HS-5 (cell line): ENCODE results near the gene SEC22A.

Experiments
- DNase-seq: peaks from one replicate; pipeline ENCODE4 v3.0.0-alpha.2; 2012; ENCODE audit warnings: low read depth

The SEC22A gene

GRCh38 chr3:123263941-123264340, 62.2 kb downstream of the SEC22A start:
- no peak for DNase-seq

DNA sequence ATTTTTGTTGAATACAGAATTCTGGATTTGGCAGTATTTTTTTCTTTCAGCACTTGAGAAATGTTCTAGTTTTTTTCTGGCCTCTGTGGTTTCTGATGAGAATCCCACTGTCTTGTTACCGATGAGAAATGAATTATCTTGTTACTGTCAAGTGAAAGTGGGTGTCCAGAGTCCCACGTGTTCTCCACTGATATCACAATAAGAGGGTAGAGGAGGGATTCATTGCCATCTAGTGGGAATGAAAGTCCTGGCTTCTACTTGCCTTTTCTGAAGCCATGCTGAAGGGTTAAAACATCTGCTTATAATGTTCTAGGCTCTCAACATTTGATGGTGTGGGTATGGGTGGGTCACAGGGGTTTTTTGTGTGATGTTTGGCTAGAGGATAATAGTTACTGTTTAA, 66.1 kb downstream of the SEC22A start:
- DNase-seq: no peak

DNA sequence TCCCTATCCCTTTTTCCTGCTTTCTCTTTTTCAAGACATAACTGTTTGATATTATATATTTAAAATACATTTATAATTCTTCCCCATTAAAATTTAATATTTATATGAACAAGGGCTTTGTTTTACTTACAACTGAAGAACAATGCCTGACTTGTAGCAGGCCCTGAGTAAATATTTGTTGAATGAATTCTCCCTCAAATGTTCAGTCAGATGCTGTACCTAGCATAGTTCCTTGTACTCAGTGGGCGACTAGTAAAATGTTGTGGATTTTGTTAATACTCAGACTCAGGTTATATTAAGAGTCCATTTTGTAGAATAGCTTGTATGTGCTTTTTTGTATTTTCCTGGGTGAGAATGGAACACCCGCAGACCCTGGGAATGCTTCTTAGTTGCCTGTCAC, 69.1 kb downstream of the SEC22A start:
- no peak for DNase-seq

DNA sequence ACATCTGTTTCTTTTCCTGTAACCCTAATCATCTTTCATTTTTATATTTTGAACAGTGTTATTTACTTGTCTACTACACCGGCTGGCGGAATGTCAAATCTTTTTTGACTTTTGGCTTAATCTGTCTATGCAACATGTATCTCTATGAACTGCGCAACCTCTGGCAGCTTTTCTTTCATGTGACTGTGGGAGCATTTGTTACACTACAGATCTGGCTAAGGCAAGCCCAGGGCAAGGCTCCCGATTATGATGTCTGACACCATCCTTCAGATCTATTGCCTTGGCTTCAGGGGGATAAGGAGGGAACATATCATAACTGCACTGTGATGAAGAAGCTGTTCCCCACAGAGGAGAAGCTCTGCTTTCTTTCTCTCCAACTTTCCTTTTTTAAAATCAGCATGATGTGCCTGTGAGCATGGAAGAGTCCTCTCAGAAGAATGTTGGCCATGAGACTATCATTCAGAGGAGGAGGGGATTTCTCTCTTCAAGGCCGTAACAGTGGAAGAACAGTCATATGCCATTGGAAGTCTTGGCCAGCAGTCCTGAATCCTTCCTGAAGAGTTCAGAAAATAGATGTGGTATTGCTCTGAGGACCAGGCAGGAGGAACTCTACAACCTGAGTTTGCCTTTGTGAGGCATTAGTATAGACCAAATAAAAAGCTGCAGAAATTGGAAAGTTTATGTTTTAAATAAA, 69.9 kb downstream of the SEC22A start:
- DNase-seq: no peak

DNA sequence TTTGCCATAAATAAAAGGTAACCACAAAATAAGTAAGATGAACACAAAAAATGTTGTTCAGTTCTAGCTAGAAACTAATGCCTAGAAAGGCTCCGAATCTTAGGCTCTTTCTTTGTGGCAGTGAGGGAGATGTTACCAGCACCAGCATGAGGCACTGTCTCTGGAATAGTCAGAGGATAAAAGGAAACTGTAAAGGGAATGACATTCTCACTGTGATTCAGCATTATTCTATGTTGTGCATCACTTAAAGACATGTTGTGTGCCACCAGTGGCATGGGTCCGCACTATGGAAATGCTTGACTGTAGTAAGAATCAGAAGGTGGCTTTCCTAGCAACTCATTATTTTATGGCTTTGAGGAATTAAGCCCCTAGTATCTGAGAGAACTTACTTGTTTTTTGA, 70.8 kb downstream of the SEC22A start:
- DNase-seq: no peak

DNA sequence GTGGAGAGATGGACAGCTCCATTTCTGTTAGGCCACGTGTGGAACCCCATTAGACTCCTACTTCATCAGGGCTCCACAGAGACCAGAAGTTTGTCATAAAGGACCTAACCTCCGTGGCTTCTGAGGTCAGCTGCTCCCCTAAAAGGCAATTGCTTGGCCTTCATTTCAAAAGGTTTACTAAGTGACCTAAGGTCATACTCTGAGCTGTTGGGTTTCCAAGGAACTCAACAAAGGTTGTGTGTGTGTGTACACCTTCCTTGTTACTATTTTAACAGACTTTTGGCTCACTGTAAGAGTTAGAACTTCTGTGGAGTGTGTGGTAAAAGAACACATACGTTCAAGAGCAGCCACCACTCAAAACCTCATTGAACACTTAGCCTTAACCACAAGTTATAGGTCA, 73.9 kb downstream of the SEC22A start:
- DNase-seq: no peak

- no peak for DNase-seq
Measured at GRCh38 chr3:123276346-123277006, 74.7 kb downstream of the SEC22A start.

DNA sequence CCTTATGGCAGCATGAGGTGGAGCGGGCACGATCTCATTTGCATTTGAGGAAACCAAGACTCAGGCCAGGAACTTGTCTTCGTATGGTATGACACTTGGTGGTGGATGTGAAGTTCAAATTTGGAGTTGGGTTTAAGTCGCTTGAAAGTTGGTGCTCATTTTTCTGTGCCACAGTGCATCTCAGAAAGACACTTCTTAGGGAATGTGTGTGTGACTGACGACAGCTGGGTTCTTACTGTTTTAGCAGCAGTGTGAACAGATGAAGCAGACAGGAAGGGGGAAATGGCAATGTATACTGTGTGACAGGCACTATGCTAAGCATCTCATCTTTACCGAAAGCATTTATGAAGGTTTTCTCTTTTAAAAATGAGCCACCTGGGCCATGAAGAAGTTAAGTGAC, 75.4 kb downstream of the SEC22A start:
- no peak for DNase-seq

DNA sequence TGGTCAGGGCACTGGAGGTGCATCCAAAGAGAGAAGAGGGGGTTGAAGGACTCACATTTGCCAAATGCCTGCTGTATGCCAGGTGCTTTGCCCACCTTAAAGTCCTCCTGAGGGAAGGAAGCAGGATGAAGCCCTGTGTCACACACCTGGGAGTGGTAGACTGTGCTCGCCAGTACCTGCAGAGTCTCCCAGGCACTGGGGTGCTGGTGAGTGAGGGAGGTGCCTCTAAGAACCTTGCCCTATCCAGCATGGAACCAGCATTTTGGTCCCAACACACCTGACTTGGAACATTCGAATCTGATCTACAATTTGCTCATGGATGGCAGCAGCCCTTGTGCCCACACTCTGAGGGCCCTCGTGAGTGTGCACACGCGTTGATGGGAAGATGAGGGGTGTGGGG, 76.7 kb downstream of the SEC22A start:
- no peak for DNase-seq

GRCh38 chr3:123279121-123279520, 77.4 kb downstream of the SEC22A start:
- DNase-seq: no peak

DNA sequence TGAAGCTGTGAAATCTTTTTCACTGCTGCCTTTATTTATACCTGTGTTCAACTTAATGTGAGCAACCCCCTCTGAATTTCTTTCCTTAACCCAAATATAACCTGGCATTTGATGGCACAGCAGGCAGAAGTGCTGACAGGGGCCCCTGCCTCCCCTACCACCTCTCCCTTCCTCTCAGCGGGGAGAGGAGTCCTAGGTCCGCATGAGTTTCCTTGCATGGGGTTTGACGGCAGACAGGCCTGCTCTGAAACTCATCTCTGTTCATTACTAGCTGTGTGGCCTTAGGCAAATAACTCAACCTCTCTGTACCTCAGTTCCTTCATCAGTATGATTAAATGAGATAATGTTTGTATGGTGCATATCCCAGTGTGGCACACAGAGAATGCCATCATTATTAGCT, 79.7 kb downstream of the SEC22A start:
- no peak for DNase-seq

DNA sequence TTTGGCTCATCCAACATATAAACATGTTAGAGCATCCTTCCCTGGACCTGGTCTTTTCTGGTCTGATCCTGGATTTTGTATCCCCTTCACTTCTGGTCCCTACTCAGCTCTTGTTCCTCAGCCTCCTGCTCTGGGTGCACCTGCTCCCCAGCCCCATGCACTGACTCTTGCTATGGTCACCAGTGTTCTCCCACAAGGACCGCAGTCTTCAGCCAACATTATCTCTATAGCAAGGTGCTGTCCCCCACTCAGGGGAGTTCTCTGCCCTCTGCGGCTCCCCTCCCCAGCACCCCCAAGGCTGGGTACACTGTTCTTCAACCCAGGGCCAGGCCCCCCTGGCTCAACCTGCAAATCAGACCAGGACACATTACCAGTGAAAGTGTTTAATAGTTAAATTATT, 80.2 kb downstream of the SEC22A start:
- DNase-seq: no peak

DNA sequence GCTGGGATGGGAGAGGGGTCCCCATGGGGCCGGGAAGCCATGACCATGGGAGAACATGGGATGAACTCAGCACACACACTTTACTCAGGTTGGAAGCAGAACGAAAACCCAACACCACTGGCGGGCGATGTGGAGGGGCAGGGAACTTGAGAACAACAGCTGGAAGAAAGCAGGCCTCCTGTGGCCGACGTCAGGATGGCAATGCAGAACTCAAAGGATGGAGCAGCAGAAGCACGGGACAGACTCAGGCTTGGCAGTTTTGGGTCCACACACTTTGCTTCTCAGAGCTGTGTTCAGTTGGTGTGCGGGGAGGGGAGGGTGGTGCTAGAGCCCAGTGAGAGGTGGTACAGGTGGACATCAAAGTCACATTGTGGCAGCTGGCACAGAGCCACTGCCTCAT, 80.7 kb downstream of the SEC22A start:
- DNase-seq: no peak

GRCh38 chr3:123283074-123283473, 81.3 kb downstream of the SEC22A start:
- DNase-seq: no peak

DNA sequence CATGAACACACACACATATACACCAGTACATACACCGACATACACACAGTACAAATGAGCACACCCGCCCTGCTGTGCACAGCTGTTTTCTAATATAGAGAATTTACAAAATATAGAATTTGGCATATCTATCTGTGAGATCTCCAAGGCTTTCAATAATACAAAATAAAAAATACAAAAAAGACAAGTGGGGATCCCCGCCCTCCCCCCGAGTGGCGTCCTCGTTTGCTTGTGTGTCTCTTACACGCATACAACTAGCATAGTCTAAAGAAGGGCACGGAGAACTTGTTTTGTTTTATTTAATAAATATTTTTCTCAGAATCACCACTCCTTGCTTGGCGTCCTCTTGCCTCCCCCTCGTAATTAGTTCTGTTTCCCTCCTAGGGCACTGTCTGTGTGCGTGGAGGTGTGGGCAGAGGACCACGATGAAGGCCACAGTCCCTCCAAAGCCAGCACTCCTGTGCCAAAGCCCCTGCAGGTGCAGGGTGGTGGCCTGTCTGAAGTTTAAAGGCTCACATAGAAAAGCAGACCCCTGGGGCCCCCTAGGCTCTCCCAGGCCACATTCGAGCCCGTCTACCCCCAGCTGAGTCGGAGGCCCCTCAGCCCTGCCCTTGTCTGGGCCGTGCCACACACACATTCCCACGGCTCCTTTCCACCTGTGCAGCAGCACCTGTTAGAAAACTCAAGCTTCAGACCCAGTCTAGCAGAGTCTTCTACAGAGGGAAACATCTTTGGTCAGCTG, 82.1 kb downstream of the SEC22A start:
- DNase-seq: no peak

DNA sequence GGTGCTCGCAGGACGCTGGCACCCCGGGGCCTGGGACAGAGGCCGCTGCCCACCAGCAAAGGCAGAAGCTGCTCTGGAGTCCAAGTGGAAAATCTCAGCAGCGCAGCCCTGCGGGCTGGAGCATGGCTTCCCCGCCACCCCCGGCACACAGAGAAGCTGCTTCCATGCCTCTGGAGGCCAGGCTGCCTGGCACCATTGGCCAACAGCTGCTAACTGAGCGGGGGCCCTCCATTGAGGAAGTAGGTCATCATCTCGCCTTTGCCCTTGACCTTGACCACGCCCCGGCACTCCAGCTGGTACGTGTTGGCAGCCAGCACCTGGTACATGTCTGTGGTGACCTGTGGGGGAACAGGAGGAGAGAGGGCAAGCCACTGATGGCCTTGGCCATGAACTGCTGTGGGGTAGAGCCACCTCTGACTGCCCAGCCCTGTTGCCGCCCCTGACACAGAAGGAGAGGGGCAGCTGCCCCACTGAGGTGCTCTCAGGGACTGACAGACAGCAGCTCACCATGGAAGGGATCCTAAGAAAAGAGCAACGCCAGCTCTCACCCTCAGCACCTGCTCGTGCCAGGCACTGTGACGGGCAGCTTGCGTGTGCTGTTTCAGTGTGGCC, 82.8 kb downstream of the SEC22A start:
- DNase-seq: no peak

GRCh38 chr3:123285066-123285465, 83.3 kb downstream of the SEC22A start:
- no peak for DNase-seq

DNA sequence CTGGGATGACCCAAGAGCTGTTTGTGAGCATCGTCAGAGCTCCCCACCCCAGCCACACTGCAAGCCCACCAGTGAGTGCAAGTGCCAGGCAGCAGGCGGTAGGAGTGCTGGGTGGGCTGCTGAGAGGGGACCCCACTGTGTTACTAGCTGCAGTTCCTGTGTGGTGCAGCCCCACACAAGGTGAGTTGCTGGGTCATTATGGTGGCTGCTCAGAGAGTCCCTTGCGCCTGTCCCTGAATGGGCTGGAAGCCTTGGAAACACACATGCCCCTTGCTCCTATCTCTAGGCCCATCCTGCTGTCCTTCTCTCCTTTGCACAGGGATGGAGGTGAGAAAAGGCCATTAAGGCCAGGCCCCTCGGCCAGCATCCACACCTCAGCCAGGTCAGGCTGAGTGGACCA, 83.7 kb downstream of the SEC22A start:
- no peak for DNase-seq

GRCh38 chr3:123285931-123286307, 84.2 kb downstream of the SEC22A start:
- DNase-seq: no peak

DNA sequence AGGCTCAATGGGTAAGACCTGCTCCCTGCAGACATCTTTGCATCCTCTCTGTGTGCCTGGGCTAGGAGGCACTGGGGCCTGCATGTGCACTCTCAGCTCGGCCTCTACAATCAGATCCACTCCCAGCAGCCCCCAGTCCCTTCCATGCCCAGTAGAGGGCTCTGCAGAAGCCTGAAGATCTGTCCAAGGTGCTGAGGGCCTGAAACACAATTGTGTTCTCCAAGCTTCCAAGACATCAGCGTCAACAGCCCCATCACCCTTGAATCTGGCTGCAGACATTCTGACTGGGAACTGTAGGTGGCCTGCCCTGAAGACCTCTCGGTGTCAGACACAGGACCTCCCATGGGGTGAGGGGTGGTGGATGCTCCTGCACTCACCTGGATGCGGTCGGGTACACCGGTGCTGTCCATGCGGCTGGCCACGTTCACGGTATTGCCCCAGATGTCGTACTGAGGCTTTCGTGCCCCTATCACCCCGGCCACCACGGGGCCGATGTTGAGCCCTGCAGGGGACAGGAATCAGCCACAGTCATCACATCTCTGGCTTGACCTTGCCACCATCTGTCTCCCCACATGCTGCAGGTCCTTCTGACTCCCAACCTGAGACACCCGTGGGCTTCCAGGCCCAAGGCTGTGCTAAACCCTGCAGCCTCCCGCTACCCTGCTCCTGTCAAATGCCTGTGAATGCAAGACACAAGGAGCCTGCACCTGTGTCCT, 84.7 kb downstream of the SEC22A start:
- DNase-seq: no peak

DNA sequence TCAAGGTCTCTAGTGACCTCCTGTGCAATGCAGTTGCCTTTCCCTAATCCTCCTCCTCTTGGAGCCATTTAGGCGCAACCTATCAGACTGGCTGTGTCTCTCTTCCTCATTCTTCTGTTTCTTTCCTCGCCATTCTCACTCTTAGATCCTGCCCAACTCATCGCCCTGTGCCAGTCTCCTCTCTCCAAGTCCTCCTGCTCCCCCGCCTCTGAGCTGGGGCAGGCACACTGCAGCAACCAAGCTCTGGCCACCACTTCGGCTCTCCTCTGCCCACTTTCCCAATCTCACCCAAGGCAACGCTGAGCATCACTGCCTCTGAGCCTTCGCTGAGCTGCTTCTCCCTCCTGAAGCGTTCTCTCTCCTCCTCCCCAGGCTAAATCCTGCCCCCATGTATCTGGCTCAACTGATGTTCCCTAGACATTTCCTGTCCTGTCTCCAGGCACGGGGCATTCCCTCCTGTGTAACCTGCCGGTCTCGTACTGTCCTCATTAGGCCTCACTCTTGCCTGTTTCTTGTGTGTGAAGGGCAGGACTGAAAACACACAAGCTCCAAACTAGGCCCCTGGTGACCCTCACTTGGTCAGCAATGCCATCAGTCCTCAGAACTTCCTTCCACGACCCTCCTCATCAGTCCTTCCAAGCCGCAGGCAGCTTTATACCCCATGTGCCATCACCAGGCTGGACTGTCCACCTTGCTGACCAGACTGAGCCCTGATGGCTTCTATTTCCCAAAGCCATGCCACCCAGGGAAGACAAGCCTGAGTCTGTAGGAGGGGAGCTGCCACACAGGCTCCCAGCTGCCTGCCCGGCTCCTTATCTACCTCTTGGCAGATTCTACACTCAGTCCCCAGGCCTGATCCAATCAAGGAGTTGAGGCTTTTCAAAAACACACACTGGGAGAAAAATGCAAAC, 85.6 kb downstream of the SEC22A start:
- no peak for DNase-seq
